SK-N-SH treated with all-trans-retinoic acid at 6 μM for 48 hours (cell line): ENCODE data around the gene EVI5.

ENCODE experiments used
- ATAC-seq: fragments of 200-7000 bp; cut with Tn5 transposase; 3 replicates; pipeline ENCODE4 v1.9.1; 2020; ENCODE audit warnings: mild to moderate bottlenecking, moderate library complexity
- ARNTL ChIP-seq: fragments of 450-650 bp; formaldehyde crosslinking; IDR thresholded peaks from 2 replicates; pipeline ENCODE4 v1.5.0; 2020; ENCODE audit warnings: low read depth, mild to moderate bottlenecking, moderate library complexity, borderline replicate concordance
- BACH2 ChIP-seq: fragments of 250-450 bp; sonication (Bioruptor Pico); IDR thresholded peaks from 2 replicates; pipeline ENCODE4 v1.9.0; 2021; ENCODE audit warnings: mild to moderate bottlenecking, borderline replicate concordance
- CREB5 ChIP-seq: fragments of 250-450 bp; sonication (Bioruptor Pico); IDR thresholded peaks from 2 replicates; pipeline ENCODE4 v1.5.1; 2020; ENCODE audit warnings: low read depth, mild to moderate bottlenecking, moderate library complexity
- CSDC2 ChIP-seq: fragments of 250-450 bp; sonication (Bioruptor Pico); IDR thresholded peaks from 2 replicates; pipeline ENCODE4 v1.5.0; 2020; ENCODE audit warnings: mild to moderate bottlenecking, moderate library complexity
- GLIS3 ChIP-seq: fragments of 250-450 bp; sonication (Bioruptor Pico); IDR thresholded peaks from 2 replicates; pipeline ENCODE4 v1.5.0; 2020; ENCODE audit warnings: mild to moderate bottlenecking, moderate library complexity
- OSR1 ChIP-seq: fragments of 250-450 bp; sonication (Bioruptor Pico); IDR thresholded peaks from 2 replicates; pipeline ENCODE4 v1.8.0; 2022; ENCODE audit warnings: moderate library complexity, mild to moderate bottlenecking, inconsistent platforms
- PPARA ChIP-seq: fragments of 250-450 bp; sonication (Bioruptor Pico); IDR thresholded peaks from 2 replicates; pipeline ENCODE4 v1.5.0; 2020; ENCODE audit warnings: mild to moderate bottlenecking, borderline replicate concordance
- RARB ChIP-seq: fragments of 250-450 bp; sonication (Bioruptor Pico); IDR thresholded peaks from 2 replicates; pipeline ENCODE4 v1.8.0; 2021; ENCODE audit warnings: mild to moderate bottlenecking, moderate library complexity
- SNAI2 ChIP-seq: fragments of 250-450 bp; sonication (Bioruptor Pico); IDR thresholded peaks from 2 replicates; pipeline ENCODE4 v1.5.0; 2020; ENCODE audit warnings: mild to moderate bottlenecking, moderate library complexity
- TCF4 ChIP-seq: fragments of 250-450 bp; sonication (Bioruptor Pico); IDR thresholded peaks from 2 replicates; pipeline ENCODE4 v1.8.0; 2021; ENCODE audit warnings: mild to moderate bottlenecking, moderate library complexity, borderline replicate concordance
- TOX ChIP-seq: fragments of 250-450 bp; sonication (Bioruptor Pico); IDR thresholded peaks from 2 replicates; pipeline ENCODE4 v1.8.0; 2021; ENCODE audit warnings: mild to moderate bottlenecking, moderate library complexity, borderline replicate concordance
- TSHZ2 ChIP-seq: fragments of 250-450 bp; sonication (Bioruptor Pico); IDR thresholded peaks from 2 replicates; pipeline ENCODE4 v1.5.0; 2020; ENCODE audit warnings: mild to moderate bottlenecking, moderate library complexity
- ZC3H10 ChIP-seq: fragments of 250-450 bp; sonication (Bioruptor Pico); IDR thresholded peaks from 2 replicates; pipeline ENCODE4 v1.5.1; 2021; ENCODE audit warnings: mild to moderate bottlenecking, moderate library complexity
- ZFP3 ChIP-seq: fragments of 250-450 bp; sonication (Bioruptor Pico); IDR thresholded peaks from 2 replicates; pipeline ENCODE4 v1.5.0; 2020; ENCODE audit warnings: mild to moderate bottlenecking, moderate library complexity
- ZNF565 ChIP-seq: fragments of 450-650 bp; formaldehyde crosslinking; conservative IDR thresholded peaks from 2 replicates; pipeline ENCODE4 v1.5.0; 2020; ENCODE audit warnings: low read depth, mild to moderate bottlenecking, moderate library complexity
- ZNF70 ChIP-seq: fragments of 450-650 bp; formaldehyde crosslinking; IDR thresholded peaks from 2 replicates; pipeline ENCODE4 v1.5.0; 2020; ENCODE audit warnings: mild to moderate bottlenecking, moderate library complexity
- ZNF8 ChIP-seq: fragments of 450-650 bp; formaldehyde crosslinking; IDR thresholded peaks from 2 replicates; pipeline ENCODE4 v1.5.0; 2020; ENCODE audit warnings: mild to moderate bottlenecking, moderate library complexity
- TF ChIP-seq, protein P1 (sequence below): fragments of 250-450 bp; sonication (Bioruptor Pico); IDR thresholded peaks from 2 replicates; pipeline ENCODE4 v1.5.1; 2021; ENCODE audit warnings: mild to moderate bottlenecking, moderate library complexity
- TF ChIP-seq, protein P2 (sequence below): fragments of 250-450 bp; sonication (Bioruptor Pico); IDR thresholded peaks from 2 replicates; pipeline ENCODE4 v1.8.0; 2021; ENCODE audit warnings: low read depth, mild to moderate bottlenecking, moderate library complexity, borderline replicate concordance
- TF ChIP-seq, protein P3 (sequence below): fragments of 250-450 bp; sonication (Bioruptor Pico); IDR thresholded peaks from 2 replicates; pipeline ENCODE4 v1.8.0; 2020; ENCODE audit warnings: mild to moderate bottlenecking, moderate library complexity, borderline replicate concordance

Gene EVI5

GRCh38 chr1:92577261-92577895, 207.5 kb downstream of the EVI5 start:
- ATAC-seq, result no peak
- TF ChIP-seq, protein P1, sequence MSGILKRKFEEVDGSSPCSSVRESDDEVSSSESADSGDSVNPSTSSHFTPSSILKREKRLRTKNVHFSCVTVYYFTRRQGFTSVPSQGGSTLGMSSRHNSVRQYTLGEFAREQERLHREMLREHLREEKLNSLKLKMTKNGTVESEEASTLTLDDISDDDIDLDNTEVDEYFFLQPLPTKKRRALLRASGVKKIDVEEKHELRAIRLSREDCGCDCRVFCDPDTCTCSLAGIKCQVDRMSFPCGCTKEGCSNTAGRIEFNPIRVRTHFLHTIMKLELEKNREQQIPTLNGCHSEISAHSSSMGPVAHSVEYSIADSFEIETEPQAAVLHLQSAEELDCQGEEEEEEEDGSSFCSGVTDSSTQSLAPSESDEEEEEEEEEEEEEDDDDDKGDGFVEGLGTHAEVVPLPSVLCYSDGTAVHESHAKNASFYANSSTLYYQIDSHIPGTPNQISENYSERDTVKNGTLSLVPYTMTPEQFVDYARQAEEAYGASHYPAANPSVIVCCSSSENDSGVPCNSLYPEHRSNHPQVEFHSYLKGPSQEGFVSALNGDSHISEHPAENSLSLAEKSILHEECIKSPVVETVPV (CRISPR knock-in tag), result no peak
- TF ChIP-seq SNAI2 (CRISPR knock-in tag), result no peak
- no peak for TF ChIP-seq OSR1 (CRISPR knock-in tag)
- no peak for TF ChIP-seq TCF4
- TF ChIP-seq CREB5 (CRISPR knock-in tag), result no peak
- no peak for TF ChIP-seq ZNF565 (CRISPR knock-in tag)
- TF ChIP-seq ZC3H10, result no peak
- TF ChIP-seq BACH2, result no peak
- TF ChIP-seq CSDC2 (CRISPR knock-in tag), result no peak

GRCh38 chr1:92575123-92575522, 209.8 kb downstream of the EVI5 start:
- no peak for TF ChIP-seq TCF4
- no peak for TF ChIP-seq CREB5 (CRISPR knock-in tag)
- no peak for TF ChIP-seq ZNF70 (CRISPR knock-in tag)
- no peak for TF ChIP-seq ZNF8 (CRISPR knock-in tag)
- no peak for TF ChIP-seq ARNTL (CRISPR knock-in tag)
- TF ChIP-seq, protein P2, sequence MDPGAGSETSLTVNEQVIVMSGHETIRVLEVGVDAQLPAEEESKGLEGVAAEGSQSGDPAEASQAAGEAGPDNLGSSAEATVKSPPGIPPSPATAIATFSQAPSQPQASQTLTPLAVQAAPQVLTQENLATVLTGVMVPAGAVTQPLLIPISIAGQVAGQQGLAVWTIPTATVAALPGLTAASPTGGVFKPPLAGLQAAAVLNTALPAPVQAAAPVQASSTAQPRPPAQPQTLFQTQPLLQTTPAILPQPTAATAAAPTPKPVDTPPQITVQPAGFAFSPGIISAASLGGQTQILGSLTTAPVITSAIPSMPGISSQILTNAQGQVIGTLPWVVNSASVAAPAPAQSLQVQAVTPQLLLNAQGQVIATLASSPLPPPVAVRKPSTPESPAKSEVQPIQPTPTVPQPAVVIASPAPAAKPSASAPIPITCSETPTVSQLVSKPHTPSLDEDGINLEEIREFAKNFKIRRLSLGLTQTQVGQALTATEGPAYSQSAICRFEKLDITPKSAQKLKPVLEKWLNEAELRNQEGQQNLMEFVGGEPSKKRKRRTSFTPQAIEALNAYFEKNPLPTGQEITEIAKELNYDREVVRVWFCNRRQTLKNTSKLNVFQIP (CRISPR knock-in tag), result no peak
- TF ChIP-seq ZFP3, result no peak
- TF ChIP-seq TSHZ2 (CRISPR knock-in tag), result no peak
- TF ChIP-seq, protein P3, sequence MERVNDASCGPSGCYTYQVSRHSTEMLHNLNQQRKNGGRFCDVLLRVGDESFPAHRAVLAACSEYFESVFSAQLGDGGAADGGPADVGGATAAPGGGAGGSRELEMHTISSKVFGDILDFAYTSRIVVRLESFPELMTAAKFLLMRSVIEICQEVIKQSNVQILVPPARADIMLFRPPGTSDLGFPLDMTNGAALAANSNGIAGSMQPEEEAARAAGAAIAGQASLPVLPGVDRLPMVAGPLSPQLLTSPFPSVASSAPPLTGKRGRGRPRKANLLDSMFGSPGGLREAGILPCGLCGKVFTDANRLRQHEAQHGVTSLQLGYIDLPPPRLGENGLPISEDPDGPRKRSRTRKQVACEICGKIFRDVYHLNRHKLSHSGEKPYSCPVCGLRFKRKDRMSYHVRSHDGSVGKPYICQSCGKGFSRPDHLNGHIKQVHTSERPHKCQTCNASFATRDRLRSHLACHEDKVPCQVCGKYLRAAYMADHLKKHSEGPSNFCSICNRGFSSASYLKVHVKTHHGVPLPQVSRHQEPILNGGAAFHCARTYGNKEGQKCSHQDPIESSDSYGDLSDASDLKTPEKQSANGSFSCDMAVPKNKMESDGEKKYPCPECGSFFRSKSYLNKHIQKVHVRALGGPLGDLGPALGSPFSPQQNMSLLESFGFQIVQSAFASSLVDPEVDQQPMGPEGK (CRISPR knock-in tag), result no peak
- TF ChIP-seq CSDC2 (CRISPR knock-in tag), result no peak
- no peak for TF ChIP-seq TOX (CRISPR knock-in tag)
- TF ChIP-seq RARB, result no peak
- no peak for TF ChIP-seq ZNF565 (CRISPR knock-in tag)
- no peak for ATAC-seq

DNA sequence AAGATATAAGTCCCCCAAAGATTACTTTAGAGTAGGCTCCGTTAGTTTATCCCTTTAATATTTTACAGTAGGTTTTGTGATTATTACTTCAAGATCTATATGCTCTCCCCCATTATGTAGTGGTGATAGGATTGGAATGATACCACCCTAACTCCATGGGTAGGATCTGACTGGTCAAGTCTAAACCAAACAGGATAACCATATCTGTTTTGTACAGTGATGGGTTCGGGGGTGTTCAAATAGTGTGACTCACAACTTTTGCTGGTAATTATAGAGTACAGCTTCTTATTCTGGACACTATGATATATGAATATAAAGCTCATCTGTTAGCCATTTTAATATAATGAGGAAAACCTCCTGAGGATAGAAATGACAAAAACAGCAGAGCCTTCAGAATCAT, 212.4 kb downstream of the EVI5 start:
- no peak for TF ChIP-seq PPARA (CRISPR knock-in tag)
- no peak for TF ChIP-seq TSHZ2 (CRISPR knock-in tag)
- TF ChIP-seq TOX (CRISPR knock-in tag), result no peak
- no peak for TF ChIP-seq CSDC2 (CRISPR knock-in tag)
- no peak for TF ChIP-seq ARNTL (CRISPR knock-in tag)
- TF ChIP-seq ZNF8 (CRISPR knock-in tag), result no peak
- TF ChIP-seq GLIS3, result no peak
- no peak for TF ChIP-seq ZC3H10
- ATAC-seq, result no peak
